ENCODE measurements around the gene S100A13.
"Not testable (repeated sequence)": the region's sequence is repeated elsewhere in the genome, so short reads cannot be mapped to it uniquely, and the experiment has no call there.

Gene S100A13

GRCh38 chr1:153577138-153577537, 50.2 kb downstream of the S100A13 start:
- Histone ChIP-seq H3K27me3 (ENCODE audit: low read length) (no peaks in the 10 kb centered on the region), H3K4me3 (ENCODE audit: insufficient read depth, low read length, poor library complexity, severe bottlenecking) (no peak overlapping the region), H3K9ac (ENCODE audit: low read length) (no peak overlapping the region), H3K36me3 (ENCODE audit: low read length) (no peaks in the 10 kb centered on the region), H3K9me2 (replicated peaks; ENCODE audit: insufficient read depth, low read length) (no peaks in the 10 kb centered on the region), H4K20me1 (ENCODE audit: low read depth, low read length) (no peaks in the 10 kb centered on the region), H2AFZ (ENCODE audit: low read depth, low read length, severe bottlenecking) (no peak overlapping the region), H3F3A (ENCODE audit: insufficient read depth) (no peaks in the 10 kb centered on the region), H3K79me2 (ENCODE audit: insufficient read depth, low read length) (no peaks in the 10 kb centered on the region), H3K27ac (ENCODE audit: low read depth, low read length) (no peak overlapping the region), H3K9me3 (ENCODE audit: insufficient read depth, low read length) (no peaks in the 10 kb centered on the region), H3K4me2 (ENCODE audit: low read depth, low read length, poor library complexity, severe bottlenecking) (no peak overlapping the region)
- TF ChIP-seq EZH2phosphoT487 (conservative IDR thresholded peaks at IDR 0.05; ENCODE audit: low read length) (no peak), CTCF (IDR thresholded peaks at IDR 0.05; ENCODE audit: insufficient read depth, low read length, poor library complexity, severe bottlenecking) (no peak)

GRCh38 chr1:153575497-153575896, 51.8 kb downstream of the S100A13 start:
- H3K9ac ChIP-seq (ENCODE audit: low read length); H2AFZ ChIP-seq (ENCODE audit: low read depth, low read length, severe bottlenecking); H3K27me3 ChIP-seq (ENCODE audit: low read length); H3K4me2 ChIP-seq (ENCODE audit: low read depth, low read length, poor library complexity, severe bottlenecking); H3F3A ChIP-seq (ENCODE audit: insufficient read depth); H3K27ac ChIP-seq (ENCODE audit: low read depth, low read length); H4K20me1 ChIP-seq (ENCODE audit: low read depth, low read length); H3K79me2 ChIP-seq (ENCODE audit: insufficient read depth, low read length); H3K9me2 ChIP-seq (replicated peaks; ENCODE audit: insufficient read depth, low read length); H3K36me3 ChIP-seq (ENCODE audit: low read length); H3K9me3 ChIP-seq (ENCODE audit: insufficient read depth, low read length); H3K4me3 ChIP-seq (ENCODE audit: insufficient read depth, low read length, poor library complexity, severe bottlenecking): not testable (repeated sequence)

GRCh38 chr1:153575081-153575491, 52.2 kb downstream of the S100A13 start:
- H3K9me2 ChIP-seq (replicated peaks; ENCODE audit: insufficient read depth, low read length); H3K9ac ChIP-seq (ENCODE audit: low read length); H3K4me3 ChIP-seq (ENCODE audit: insufficient read depth, low read length, poor library complexity, severe bottlenecking); H2AFZ ChIP-seq (ENCODE audit: low read depth, low read length, severe bottlenecking); H3K27ac ChIP-seq (ENCODE audit: low read depth, low read length); H4K20me1 ChIP-seq (ENCODE audit: low read depth, low read length); H3K79me2 ChIP-seq (ENCODE audit: insufficient read depth, low read length); H3K9me3 ChIP-seq (ENCODE audit: insufficient read depth, low read length); H3K4me2 ChIP-seq (ENCODE audit: low read depth, low read length, poor library complexity, severe bottlenecking); H3K27me3 ChIP-seq (ENCODE audit: low read length); H3K36me3 ChIP-seq (ENCODE audit: low read length); H3F3A ChIP-seq (ENCODE audit: insufficient read depth): not testable (repeated sequence)

- Histone ChIP-seq H3K27me3 (ENCODE audit: low read length) (no peaks in the 10 kb centered on the region), H3K9ac (ENCODE audit: low read length) (no peak overlapping the region), H3F3A (ENCODE audit: insufficient read depth) (no peaks in the 10 kb centered on the region), H3K9me3 (ENCODE audit: insufficient read depth, low read length) (no peaks in the 10 kb centered on the region), H3K79me2 (ENCODE audit: insufficient read depth, low read length) (no peaks in the 10 kb centered on the region), H3K9me2 (replicated peaks; ENCODE audit: insufficient read depth, low read length) (no peaks in the 10 kb centered on the region), H3K27ac (ENCODE audit: low read depth, low read length) (no peak overlapping the region), H3K36me3 (ENCODE audit: low read length) (no peaks in the 10 kb centered on the region), H2AFZ (ENCODE audit: low read depth, low read length, severe bottlenecking) (no peak overlapping the region), H3K4me3 (ENCODE audit: insufficient read depth, low read length, poor library complexity, severe bottlenecking) (no peak overlapping the region), H4K20me1 (ENCODE audit: low read depth, low read length) (no peaks in the 10 kb centered on the region), H3K4me2 (ENCODE audit: low read depth, low read length, poor library complexity, severe bottlenecking) (no peak overlapping the region)
- TF ChIP-seq EZH2phosphoT487 (conservative IDR thresholded peaks at IDR 0.05; ENCODE audit: low read length) (no peak), CTCF (IDR thresholded peaks at IDR 0.05; ENCODE audit: insufficient read depth, low read length, poor library complexity, severe bottlenecking) (no peak)
Measured at GRCh38 chr1:153573351-153573750, 54.0 kb downstream of the S100A13 start.
